GM18909 (cell line): ENCODE measurements around the gene FANCD2OS.
A peak's percentile ranks its signal among the peaks of the same experiment; 100 is the strongest.
"Not testable (repeated sequence)": the region's sequence is repeated elsewhere in the genome, so short reads cannot be mapped to it uniquely, and the experiment has no call there.

Experiments used
- ATAC-seq: cut with Tn5 transposase; IDR thresholded peaks from one replicate; pipeline ENCODE4 v1.9.1; 2021; ENCODE audit warnings: mild to moderate bottlenecking; ENCODE audit not compliant: unreplicated experiment, poor library complexity

FANCD2OS gene

GRCh38 chr3:10108091-10108490, at the start of gene FANCD2OS:
Gene FANCD2OS (minus strand): TSS chr3:10108255. CDS start chr3:10104774, 3,481 bp downstream.
- ATAC-seq, result no peak

DNA sequence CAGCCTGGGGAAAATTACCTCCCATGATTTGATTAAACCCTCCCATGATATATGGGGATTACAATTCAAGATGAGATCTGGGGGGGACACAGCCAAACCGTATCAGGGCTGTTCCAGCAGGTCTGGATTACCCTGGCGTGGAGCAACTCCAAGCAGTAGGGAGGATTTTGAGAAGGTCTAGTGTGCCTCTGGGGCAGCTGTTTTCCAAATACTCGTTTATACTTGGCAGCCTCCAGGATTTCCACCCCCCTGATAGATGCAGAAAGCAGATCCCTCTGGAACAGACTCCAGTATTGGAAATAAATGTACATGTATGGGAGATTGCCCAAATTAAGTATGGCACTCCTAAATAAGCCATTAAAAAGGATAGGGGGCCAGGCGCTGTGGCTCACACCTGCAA, 49.0 kb upstream of the FANCD2OS start:
- ATAC-seq, result no peak

DNA sequence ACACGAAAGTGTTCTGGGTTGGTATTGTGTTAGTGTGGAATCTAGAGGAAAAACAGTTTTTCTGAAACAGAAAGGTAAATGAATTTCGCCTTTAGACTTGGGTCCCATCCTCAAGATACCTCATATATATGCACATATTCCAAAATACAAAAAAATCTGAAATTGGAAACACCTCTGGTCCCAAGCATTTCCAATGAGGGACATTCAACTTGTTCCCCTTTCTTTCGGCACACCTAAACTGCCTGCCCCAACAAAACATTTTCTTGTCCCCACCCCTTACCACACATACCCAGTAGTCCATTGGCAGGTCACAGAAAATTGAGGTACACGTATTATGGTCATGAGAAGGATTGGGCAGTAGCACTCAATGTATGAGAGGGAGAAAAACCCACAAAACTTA, 47.6 kb upstream of the FANCD2OS start:
- no peak for ATAC-seq

DNA sequence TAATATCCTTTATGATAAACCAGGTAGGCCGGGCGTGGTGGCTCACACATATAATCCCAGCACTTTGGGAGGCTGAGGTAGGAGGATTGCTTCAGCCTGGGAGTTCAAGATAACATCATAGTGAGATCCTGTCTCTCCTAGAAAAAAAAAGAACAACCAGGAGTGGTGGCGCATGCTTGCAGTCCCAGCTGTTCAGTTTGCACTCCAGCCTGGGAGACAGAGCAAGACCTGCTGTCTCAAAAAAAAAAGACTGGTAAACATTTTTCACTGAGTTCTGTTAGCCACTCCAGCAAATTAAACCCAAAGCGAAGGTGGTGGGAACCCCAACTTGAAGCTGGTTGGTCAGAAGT, 47.0 kb upstream of the FANCD2OS start:
- ATAC-seq, result no peak

DNA sequence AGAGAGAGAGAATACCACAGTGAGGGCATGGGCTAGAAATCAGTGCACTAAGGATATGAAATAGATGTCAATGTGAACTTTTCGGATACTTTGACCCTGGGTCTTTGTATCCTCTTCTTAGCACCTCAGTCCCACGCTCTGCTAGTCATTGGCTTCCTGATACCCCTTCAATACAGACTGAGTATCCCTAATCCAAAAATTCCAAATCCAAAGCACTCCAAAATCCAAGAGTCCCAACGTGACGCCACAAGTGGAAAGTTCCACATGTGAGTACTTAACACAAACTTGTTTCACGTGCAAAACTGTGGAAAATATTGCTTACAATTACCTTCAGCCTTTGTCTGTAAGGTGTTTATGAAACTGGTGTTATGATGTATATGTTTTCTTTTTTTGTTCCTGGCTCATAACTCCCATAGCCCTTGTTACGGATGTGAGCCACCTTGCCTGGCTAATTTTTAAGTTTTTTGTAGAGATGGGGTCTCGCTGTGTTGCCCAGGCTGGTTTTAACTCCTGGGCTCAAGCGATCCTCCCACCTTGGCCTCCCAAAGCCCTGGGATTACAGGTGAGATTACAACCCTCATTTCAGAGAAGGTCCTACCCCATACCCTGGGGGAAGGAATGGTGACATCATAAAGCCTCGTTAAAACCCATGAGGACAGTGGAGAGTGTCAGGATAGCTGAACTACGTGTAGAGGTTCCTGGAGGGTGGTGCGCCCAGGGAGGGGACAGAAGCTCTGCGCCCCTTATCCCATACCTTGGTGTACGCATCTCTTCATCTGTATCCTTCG, 46.5 kb upstream of the FANCD2OS start:
- ATAC-seq, result no peak

- no peak for ATAC-seq
Measured at GRCh38 chr3:10150987-10151386, 42.9 kb upstream of the FANCD2OS start.

DNA sequence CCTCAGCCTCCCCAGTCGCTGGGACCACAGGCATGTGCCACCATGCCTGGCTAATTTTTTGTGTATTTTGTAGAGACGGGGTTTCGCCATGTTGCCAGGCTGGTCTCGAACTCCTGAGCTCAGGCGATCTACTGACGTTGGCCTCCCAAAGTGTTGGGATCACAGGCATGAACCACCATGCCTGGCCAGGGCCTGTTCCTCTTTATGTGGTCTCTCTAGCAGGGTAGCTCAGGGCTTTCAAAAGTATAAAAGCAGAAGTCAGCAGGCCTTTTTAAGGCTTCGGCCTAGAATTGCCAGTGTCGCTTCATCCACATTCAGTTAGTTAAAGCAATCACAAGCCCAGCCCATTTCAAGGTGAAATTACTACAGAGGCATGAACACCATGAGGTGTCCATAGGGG, 41.2 kb upstream of the FANCD2OS start:
- ATAC-seq, result no peak

DNA sequence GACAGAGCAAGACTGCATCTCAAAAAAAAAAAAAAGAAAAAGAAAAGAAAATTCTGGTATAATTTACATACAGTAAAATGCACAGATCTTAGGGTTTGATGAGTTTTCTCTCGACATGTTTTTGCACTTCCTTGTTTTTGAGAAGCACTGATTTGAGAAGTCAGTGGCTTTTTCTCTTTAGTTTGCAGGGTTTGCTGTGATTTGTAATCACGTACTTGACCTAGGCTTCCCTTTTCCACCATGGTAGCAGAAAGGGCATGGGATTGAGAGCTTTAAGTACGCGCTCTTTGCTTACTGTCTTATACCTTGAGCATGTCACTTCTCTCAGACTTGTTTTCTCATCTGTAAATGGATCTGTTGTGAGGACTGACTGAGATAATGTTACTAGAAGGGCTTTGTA, 37.6 kb upstream of the FANCD2OS start:
- no peak for ATAC-seq

DNA sequence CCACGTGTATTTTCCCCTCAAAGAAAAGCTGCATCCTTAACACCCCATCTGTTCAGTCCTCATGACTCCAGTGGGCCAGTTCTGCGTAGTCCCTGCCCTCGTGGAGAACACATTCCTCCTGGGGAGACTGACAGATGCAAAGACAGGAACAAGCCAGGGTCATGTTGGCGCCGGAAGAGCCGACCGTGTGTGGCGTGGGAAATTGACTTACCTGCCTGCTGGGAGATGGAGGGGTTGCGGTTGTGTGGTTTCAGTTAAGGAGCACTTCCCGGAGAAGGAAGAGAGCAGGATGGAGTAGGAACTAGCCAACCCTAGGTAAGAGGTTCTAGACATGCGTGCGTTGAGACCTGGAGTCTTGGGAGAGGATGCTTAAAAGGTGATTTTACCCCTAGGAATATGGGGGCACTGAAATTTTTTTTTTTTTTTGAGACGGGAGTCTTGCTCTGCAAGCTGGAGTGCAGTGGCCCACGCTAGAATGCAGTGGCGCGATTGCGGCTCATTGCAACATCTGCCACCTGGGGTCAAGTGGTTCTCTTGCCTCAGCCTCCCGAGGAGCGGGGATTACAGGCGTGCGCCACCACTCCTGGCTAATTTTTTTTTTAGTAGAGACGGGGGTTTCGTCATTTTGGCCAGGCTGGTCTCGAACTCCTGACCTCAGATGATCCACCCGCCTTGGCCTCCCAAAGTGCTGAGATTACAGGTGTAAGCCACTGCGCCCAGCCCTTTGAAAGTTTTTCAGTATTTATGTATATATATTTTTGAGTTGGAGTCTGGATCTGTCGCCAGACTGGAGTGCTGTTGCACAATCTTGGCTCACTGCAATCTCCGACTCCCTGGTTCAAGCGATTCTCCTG, 34.9 kb upstream of the FANCD2OS start:
- ATAC-seq, result no peak

DNA sequence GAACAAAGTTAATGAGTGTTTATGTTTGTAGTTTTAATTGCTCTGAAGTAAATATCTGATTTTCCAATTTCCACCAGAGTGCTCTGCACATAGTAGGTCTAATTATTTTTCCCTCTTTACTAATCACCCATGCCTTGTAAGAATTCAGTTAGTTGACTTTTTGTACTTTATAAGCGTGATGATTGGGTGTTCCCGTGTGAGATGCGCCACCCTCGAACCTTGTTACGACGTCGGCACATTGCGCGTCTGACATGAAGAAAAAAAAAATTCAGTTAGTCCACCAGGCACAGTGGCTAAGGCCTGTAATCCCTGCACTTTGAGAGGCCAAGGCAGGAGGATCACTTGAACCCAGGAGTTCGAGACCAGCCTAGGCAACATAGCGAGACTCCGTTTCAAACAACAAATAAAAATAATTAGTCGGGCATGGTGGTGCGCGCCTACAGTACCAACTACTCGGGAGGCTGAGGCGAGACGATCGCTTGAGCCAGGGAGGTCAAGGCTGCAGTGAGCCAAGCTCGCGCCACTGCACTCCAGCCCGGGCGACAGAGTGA, 33.0 kb upstream of the FANCD2OS start:
- no peak for ATAC-seq

DNA sequence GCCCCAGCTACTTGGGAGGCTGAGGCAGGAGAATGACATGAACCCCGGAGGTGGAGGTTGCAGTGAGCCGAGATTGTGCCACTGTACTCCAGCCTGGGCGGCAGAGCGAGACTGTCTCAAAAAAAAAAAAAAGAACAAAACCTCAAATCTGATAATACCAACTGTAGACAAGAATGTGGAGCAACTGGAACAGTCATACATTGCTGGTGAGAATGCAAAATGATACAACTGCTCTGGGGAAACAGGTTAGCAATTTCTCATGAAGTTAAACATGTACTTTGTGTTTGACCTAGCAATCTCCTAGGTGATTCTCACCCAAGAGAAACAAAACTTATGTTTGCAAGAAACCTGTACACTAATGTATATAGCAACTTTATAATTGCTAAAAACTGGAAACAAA, 29.1 kb upstream of the FANCD2OS start:
- ATAC-seq, result no peak

- no peak for ATAC-seq
Measured at GRCh38 chr3:10136426-10137005, 28.5 kb upstream of the FANCD2OS start.

DNA sequence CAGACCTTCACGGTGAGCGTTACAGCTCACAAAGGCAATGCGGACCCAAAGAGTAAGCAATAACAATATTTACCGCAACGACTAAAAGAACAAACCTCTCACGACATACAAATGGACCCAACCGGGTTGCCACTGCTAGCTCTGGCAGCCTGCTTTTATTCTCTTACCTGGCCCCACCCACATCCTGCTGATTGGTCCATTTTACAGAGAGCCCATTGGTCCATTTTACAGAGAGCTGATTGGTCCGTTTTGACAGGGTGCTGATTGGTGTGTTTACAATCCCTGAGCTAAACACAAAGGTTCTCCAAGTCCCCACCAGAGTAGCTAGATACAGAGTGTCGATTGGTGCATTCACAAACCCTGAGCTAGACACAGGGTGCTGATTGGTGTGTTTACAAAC, 27.8 kb upstream of the FANCD2OS start:
- ATAC-seq, result not testable (repeated sequence)

DNA sequence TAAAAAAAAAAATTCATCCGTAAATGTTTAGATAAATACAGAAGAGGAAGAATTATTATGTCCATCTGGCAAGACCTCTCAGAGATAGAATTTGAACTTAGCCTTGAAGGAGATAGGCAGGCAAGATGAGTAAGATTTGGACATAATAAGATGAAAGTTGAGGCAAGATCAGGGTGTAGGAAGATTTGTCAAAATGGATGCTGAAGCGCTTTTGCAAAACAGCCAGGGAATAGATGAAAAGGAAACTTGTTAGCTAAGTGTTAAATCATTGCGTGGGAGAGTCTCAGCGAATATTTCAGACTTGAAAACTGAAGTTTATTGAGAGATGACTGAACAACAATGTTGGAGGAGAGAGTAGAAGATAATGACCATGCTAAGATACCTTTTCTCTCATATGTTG, 14.7 kb upstream of the FANCD2OS start:
- ATAC-seq, result no peak

- ATAC-seq, result no peak
Measured at GRCh38 chr3:10121064-10121463, 13.0 kb upstream of the FANCD2OS start.

- no peak for ATAC-seq
Measured at GRCh38 chr3:10119376-10119775, 11.3 kb upstream of the FANCD2OS start.

- no peak for ATAC-seq
Measured at GRCh38 chr3:10116928-10117327, 8.9 kb upstream of the FANCD2OS start.

GRCh38 chr3:10116138-10116460, 8.0 kb upstream of the FANCD2OS start:
- no peak for ATAC-seq

DNA sequence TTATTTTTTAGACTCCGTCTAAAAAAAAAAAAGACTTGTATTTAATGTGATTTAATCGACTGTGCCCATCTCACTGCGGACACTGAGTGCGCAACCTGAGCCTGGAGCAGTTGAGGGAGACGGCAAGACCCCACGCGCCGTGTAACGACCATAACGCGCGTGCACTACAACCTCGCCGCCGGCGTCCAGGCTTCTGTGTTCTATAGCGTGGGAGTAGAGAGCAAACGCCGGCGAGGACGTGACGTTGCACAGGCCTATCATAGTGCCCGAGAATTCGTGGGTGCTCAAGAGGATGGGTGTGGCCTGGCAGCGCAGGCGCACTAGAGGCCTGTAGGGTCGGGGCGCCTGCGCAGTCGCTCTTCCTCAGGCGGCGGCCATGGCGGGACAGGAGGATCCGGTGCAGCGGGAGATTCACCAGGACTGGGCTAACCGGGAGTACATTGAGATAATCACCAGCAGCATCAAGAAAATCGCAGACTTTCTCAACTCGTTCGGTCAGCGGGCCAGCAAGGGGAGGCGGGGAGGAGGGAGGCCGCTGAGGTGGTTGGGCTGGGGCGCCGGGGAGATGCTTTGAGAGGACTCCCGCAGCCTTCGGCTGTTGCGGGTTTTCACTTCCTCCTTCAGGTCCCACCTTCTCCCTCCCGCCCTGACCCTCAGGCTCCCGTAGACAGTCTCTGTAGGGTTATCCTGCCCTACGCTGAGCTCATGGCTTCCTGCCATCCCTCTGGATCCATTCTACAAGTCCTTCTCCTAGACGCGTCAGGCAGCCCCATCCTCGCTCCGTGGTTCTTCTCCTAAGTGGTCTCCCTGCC, 7.5 kb upstream of the FANCD2OS start, which contains the start of gene BRK1:
Gene BRK1, plus strand, starts transcription at position 350 of the 812 bp plus-strand sequence. Its CDS starts 27 bp downstream, at position 377.
- peak; percentile 95 for ATAC-seq

- no peak for ATAC-seq
Measured at GRCh38 chr3:10106919-10107318, 1.1 kb downstream of the FANCD2OS start.
